ENCODE measurements around the gene MAPK7.

MAPK7 gene

GRCh38 chr17:19424934-19425868 is 46.9 kb downstream of the MAPK7 start:
- no peak for DNase-seq

DNA sequence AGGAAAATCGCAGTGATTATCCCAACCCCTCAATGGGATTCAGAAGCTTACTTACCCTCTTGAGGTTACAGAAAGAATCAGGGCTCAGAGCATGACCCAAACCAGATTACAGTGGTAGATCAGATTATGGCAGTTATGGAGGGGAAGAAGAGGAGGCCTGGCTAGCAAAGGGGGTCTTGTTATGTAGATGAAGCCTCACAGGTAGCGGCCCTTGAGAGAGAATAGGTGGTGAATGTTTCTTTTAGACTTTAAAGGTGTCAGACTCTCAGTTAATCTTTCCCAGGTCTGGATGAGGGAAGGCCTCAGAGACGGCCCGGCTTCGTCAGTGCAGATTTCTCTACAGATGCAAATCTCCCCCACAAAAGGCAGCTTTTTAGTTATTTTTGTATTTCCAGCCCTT is 48.3 kb downstream of the MAPK7 start:
- no peak for DNase-seq

GRCh38 chr17:19431691-19432090 is 53.4 kb downstream of the MAPK7 start:
- DNase-seq: no peak

All from femur (tissue), 1 donor.